ENCODE data around the gene RIN3. TPM values are rescaled to one million over a fixed set of nuclear protein-coding genes. Genes with fewer than 3 reads are reported as not detected.

RIN3 gene, protein sequence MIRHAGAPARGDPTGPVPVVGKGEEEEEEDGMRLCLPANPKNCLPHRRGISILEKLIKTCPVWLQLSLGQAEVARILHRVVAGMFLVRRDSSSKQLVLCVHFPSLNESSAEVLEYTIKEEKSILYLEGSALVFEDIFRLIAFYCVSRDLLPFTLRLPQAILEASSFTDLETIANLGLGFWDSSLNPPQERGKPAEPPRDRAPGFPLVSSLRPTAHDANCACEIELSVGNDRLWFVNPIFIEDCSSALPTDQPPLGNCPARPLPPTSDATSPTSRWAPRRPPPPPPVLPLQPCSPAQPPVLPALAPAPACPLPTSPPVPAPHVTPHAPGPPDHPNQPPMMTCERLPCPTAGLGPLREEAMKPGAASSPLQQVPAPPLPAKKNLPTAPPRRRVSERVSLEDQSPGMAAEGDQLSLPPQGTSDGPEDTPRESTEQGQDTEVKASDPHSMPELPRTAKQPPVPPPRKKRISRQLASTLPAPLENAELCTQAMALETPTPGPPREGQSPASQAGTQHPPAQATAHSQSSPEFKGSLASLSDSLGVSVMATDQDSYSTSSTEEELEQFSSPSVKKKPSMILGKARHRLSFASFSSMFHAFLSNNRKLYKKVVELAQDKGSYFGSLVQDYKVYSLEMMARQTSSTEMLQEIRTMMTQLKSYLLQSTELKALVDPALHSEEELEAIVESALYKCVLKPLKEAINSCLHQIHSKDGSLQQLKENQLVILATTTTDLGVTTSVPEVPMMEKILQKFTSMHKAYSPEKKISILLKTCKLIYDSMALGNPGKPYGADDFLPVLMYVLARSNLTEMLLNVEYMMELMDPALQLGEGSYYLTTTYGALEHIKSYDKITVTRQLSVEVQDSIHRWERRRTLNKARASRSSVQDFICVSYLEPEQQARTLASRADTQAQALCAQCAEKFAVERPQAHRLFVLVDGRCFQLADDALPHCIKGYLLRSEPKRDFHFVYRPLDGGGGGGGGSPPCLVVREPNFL
- 33.7 TPM for total RNA-seq

DNA sequence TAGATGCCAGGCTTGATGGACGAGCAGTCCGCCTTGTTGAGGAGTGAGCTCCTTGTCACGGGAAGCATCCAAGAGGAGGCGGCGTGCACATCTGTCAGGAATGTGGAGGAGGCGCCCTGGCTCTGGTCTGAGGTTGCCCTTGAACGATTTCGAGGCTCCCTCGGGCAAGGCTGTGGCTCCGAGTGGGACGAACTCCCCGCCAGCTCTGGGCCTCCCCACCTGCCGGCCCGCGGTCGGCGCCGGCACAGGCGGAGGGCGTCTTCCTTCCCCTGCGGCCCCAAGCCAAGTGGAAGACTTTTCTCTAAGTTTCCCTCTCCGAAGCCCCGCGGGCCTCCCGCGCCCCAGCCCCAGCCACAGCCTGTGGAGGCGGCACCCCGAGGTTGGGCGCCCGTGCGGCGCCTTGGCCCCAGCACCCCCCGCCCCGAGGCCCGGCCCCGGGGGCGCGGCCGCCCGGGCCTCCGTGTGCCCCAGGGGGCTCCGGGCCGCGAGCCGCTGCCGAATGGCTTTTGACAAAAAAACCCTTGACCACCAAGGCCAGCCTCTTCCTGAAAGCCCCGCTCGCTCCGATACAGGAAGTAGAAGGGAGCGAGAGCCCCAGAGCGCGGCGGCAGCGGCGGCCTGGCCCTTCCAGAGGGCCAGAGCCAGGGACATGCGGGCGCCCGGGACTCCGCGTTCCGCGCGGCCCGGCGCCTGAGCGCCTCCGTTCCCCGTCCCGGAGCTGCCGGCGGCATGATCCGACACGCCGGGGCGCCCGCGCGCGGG, at the start of gene RIN3:
Gene RIN3 (plus strand): TSS at position 578 of the 762 bp plus-strand sequence. CDS start 152 bp downstream, at position 730.
- no peak for DNase-seq (ENCODE audit: low spot score)

DNA sequence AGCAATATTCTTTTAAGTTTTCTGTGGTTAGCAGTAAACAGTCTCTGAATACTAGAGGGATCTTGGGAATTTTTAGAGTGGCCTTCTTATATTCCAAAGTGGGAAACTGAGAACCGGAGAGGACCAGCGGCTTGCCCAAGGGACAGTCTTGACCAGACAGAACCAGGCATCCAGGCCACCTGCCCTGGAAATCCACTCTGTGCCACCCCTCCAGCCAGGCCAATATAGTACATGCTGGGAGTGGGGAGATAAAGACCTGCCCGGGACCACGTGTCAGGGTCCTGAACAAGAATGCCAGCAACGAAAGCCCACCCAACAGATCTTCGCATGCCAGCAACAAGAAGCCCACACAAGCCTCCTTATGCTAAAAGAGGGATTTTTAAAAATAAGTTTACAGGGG, 49.4 kb upstream of the RIN3 start:
- DNase-seq (ENCODE audit: low spot score) = no peak

DNA sequence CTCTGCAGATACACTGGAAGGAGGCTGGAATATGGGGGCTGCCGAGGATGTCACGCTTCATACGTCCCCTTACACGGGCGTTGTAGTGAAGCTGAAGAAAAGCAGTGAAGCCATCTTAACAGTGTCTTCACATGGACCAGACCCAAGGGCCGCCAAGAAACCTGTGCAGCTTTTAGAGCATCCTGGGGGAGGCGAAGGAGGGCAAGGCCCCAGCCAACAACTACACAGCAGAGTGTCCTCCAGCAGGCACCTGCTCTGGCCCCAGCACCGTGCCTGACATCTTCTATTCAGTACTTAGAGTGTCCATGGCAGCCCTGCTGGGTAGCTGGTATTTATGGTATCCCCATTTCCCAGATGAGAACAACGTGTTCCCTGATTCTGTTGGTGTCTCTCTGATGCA, 48.9 kb upstream of the RIN3 start:
- DNase-seq (ENCODE audit: low spot score) = no peak

DNA sequence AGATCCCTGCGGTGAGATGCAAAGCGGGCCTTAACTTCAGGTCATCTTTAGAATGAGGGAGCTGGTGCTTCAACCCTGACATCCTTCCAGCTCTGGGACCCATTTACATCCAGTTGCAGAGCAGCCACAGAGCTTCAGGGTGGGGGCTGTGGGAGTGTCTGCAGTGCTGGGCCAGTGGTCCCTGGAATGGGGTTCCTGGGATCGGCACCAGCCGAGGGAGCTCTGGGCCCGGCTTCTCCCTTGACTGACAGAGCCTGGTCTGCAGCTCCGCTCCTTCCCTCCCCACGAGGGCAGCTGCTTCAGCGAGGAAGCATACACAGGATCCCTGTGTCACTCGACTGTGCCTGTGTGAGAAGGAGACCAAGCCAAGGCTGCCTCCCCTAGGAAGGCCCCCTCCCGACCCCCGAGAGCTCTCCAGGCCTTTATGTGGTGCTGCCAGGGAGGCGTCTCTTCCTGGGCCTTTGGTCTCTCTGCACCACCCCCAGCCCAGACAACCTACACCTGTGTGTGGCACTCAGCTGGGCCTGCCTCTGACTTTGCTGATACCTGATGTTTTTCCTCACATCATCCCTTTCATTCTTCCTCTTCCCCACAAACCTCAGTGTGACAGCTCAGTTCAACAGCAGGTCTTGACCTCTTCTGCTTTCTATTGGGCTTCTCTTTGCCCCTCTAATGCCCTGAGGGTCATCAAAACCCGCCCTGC, 48.1 kb upstream of the RIN3 start:
- no peak for DNase-seq (ENCODE audit: low spot score)

- no peak for DNase-seq (ENCODE audit: low spot score)
Measured at GRCh38 chr14:92466059-92466458, 47.5 kb upstream of the RIN3 start.

GRCh38 chr14:92469515-92469914, 44.1 kb upstream of the RIN3 start:
- no peak for DNase-seq (ENCODE audit: low spot score)

- no peak for DNase-seq (ENCODE audit: low spot score)
Measured at GRCh38 chr14:92470215-92470614, 43.4 kb upstream of the RIN3 start.

GRCh38 chr14:92470811-92471210, 42.8 kb upstream of the RIN3 start:
- DNase-seq (ENCODE audit: low spot score) = no peak

DNA sequence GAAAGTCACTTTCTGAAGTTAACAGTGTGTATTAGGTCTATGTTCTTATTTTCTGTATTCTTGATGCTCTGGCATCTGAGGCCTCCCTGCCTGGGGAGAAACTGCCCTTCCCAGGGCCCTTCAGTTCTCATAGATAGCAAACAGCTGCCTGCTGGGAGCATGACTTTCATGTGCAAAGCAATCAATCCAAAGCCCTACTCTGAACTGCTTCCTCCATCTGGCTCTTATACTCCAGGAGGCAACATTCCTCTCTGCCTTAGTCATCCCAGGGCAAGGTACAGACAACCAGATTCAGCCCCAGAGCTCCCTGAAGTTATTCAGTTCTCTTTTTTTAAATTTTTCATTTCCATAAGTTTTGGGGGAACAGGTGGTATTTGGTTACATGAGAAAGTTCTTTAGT, 41.7 kb upstream of the RIN3 start:
- peak; percentile 77 for DNase-seq (ENCODE audit: low spot score)

GRCh38 chr14:92472860-92473259, 40.7 kb upstream of the RIN3 start:
- DNase-seq (ENCODE audit: low spot score) = no peak

GRCh38 chr14:92473261-92473968, 40.2 kb upstream of the RIN3 start:
- no peak for DNase-seq (ENCODE audit: low spot score)

GRCh38 chr14:92473969-92474535, 39.5 kb upstream of the RIN3 start:
- no peak for DNase-seq (ENCODE audit: low spot score)

DNA sequence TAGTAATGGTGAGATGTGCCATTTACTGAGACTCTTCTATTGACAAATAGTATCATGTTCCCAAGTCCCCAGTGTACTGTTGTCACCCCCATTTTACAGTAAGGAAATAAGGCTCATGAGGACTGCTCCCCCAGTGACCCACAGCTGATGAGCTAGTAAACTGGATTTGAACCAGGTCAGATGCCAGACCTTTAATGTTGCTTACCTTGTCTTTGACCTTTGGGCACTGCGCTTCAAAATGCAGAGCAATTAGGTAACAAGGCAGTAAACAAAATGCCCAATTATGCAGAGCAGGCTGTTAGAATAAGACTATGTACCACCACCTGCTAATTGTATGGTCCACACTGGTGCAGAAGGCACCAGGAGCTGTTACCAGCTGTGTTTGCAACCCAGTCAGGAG, 38.5 kb upstream of the RIN3 start:
- no peak for DNase-seq (ENCODE audit: low spot score)

DNA sequence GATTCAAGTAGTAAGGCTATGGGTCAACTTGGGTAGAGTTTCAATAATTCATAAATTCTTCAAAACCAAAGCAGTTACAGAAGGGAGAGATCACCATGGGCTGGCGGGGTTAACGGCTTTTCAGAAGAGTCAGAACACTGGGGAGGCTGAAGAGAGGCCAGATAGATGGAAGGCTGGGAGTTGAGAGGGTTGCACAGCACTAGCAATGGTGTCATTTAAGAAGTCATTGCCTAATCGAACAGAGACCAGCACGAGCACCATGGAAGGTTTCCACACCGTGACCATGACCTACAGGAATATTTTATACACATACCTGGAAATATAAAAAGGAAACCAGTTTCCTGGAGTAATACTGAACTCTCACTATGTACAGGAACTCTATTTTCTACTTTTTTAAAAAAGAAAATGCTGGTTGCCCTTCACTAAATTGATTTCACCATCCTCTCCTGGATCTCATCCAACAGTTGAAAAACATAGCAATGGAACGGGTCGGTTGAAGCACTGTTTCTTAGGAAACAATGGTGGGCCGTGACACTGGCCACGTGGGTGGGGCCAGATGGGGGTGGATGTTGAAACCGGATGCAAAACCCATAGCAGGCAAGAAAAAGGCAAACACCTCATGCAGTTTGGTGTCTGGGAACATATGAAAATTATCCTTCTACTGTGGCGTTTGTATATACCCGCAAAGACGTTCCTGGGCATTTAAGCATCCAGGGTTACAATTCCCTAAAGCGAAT, 38.0 kb upstream of the RIN3 start:
- DNase-seq (ENCODE audit: low spot score) = no peak

GRCh38 chr14:92480856-92481255, 32.7 kb upstream of the RIN3 start:
- DNase-seq (ENCODE audit: low spot score) = no peak

- no peak for DNase-seq (ENCODE audit: low spot score)
Measured at GRCh38 chr14:92481386-92481785, 32.2 kb upstream of the RIN3 start.

DNA sequence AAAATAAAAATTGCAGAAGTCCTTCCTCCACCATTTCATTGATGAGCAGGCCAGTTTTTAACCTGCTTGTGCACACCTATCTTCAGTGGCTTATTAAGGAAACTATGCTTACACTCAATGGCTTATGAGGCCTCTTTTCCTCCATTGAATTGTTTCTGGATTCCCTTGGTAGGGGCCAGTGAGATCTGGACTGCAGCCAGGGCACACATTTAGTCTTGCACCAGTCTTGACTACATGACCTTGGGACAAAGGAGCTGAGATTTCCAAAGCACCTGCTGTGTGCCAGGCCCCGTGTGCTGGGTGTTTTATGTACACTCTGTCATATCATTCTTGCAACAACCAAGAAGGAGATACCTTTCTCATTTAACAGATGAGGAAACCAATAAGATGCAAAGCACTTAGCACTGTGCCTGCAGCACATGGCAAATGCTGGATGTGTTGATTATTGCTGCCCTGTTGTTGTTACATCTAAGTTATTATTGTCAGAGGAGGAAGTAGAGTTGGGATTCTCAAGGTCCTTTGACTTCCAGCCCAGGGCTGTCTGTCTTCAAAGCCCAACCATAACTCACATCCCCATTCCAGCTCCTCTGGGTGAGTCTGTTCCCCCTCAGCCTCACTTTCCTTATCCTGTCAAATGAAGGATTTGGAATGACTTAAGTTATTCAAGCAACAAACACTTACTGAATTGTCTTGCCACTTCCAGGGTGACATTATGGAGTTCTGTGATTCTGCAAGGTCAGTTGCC, 31.6 kb upstream of the RIN3 start:
- DNase-seq (ENCODE audit: low spot score) = no peak

GRCh38 chr14:92482621-92483319, 30.8 kb upstream of the RIN3 start:
- no peak for DNase-seq (ENCODE audit: low spot score)
